Activated CD4-positive, alpha-beta T cell treated with anti-CD3 and anti-CD28 coated beads, Interleukin-2, amount 50 U/mL, for 24 hours (primary cell): ENCODE measurements around the gene CABLES2.
A peak's percentile ranks its signal among the peaks of the same experiment; 100 is the strongest.
"Not testable (repeated sequence)": the region's sequence is repeated elsewhere in the genome, so short reads cannot be mapped to it uniquely, and the experiment has no call there.

Experiments used
- DNase-seq, 2 donors: peaks; one replicate each; pipeline ENCODE4 v3.0.0-alpha.2; 2020; ENCODE audit warnings: low read depth in 1 of 2, low spot score in 1 of 2

Gene CABLES2

DNA sequence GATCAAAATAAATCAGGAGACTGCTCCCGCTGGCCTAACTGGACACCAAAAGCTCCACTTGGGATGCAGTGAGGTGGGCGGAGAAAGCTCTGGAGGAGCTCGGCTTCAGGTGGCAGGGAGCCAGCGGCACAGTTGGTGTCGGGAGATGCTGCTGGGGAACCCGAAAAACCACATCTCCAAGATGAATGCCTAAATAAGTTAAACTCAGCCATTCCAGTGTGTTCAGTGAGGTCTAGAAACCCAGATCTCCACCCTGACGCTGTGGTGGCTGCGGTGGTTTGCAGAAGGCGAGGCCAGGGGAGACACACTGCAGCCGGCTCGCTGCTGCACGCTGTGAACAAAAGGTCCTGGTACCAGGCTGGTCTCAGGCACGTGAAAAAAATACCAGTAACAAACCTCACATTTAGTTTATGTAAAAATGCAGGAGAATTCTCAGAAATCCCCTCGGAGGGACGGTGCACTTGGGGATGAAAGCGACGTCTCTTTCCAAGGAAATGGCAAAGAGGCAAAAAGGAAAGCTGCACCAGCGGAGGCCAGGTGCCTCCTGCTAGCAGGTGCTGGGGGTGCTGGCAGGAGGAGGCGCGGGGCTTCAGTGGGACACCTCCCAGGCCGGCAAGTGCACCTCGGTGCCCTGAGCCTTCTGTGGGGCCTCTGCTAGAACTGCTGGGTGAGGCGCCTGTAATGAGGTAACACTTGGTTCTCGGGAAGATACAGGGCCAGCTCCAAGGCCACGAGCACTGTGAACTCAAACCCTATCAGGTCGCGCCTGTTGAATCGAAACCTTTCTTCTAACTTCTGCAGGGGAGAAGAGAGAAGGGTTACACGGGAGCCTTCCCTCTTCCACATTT, 16.5 kb downstream of the CABLES2 start:
- DNase-seq: no peak

DNA sequence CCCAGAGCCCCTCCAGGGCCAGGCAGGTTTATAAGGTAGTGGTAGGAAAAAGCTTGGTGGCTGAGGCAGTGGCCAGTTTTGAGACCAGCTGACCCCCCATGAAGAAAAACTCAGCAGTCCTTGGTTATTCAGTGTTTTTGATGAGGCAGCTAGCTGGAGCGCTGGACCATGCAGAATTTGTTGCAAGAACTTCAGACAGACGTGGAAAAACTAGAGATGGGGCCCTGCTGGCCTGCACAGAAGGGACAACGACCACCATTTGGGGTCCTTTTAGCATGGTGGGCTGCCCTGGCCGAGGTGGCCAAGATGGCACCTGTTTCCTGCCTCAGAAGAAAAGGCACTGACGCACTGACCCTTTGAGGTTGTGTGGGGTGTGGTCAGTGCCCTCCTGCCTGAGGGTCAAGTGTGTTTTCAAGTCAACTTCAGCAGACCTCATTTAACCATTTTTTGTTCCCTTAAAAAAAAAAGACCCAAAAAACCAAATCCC, 17.4 kb downstream of the CABLES2 start:
- DNase-seq: no peak

DNA sequence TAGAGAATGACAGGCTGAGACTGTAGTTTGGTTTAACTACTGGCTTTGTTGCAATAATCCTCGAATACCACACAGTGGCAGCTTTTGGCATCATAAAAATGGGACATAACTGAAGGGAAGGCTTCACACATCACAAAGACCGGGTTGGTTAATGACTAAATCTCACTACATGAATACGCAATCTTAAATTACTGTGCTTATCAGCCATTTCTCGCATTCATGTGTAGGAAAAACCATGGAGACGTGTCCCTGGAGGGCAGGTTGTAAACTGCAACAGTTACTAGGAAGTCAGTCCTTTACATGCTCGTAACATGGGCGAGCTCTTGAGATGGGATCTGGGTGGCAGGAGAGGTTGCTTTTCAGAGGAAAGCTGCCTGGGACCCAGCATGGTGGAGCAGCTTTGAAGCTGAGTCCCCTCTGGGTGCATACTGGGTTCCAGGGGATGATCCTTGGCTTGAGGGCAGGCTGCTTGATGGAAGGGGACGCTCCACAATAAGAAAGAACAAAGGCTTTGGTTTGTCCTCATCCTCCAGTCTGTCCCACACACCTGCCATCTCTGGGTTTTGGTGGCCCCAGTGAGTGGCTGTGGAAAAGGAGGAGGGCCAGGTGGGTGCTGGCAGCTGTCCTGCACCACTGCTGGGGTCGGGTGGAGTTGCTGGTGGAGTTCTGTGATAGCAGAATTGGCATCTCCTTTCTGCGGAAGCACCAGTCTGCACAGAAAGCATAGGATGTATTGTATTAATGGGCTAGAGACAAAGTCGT, 18.1 kb downstream of the CABLES2 start:
- DNase-seq: no peak

GRCh38 chr20:62387933-62388635, 19.0 kb downstream of the CABLES2 start:
- DNase-seq: no peak

- no peak for DNase-seq
Measured at GRCh38 chr20:62387219-62387913, 19.7 kb downstream of the CABLES2 start.

DNA sequence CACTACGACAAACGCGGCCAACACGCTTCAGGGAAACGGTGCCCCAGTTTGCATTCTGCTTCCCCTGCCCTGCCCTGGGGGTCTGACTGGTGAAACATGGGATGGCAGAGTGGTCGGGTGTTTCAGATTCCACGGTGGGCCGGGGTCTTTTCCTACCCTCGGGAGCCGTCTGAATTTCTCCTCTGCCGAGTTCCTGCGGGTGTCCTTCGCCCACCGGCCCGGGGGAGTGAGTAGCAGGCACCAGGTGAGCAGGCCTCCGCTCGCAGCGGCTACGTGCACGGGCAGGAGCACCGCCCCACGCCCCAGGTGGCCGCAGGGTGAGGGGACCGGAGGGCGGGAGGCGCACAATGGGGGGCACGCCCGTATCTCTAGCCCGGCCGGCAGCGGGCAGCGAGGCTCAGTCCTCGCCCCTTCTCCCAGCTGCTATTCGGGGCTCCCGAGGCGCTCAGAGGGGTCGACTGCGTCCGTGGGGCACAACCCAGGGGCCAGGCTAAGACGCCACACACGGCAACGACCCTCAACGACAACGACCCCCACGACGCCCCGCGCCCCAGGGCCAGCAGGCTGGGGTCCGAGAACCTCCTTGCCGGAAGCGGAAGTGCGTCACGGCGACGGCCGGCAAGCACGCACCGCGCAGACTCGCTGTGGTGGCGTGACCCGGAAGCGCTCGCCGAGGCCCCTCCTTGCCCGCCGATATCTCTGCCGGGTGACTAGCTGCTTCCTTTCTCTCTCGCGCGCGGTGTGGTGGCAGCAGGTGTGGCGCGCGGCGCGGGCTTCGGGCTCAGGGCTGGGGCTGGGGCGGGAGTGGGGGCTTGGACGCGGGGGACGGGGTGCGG, 20.5 kb downstream of the CABLES2 start, which contains the start of gene RPS21:
Gene RPS21, plus strand, starts transcription at position 721 of the 836 bp plus-strand sequence. CDS start 236 bp downstream, outside the sequence.
- peak; percentile 88 to 91 for DNase-seq

DNA sequence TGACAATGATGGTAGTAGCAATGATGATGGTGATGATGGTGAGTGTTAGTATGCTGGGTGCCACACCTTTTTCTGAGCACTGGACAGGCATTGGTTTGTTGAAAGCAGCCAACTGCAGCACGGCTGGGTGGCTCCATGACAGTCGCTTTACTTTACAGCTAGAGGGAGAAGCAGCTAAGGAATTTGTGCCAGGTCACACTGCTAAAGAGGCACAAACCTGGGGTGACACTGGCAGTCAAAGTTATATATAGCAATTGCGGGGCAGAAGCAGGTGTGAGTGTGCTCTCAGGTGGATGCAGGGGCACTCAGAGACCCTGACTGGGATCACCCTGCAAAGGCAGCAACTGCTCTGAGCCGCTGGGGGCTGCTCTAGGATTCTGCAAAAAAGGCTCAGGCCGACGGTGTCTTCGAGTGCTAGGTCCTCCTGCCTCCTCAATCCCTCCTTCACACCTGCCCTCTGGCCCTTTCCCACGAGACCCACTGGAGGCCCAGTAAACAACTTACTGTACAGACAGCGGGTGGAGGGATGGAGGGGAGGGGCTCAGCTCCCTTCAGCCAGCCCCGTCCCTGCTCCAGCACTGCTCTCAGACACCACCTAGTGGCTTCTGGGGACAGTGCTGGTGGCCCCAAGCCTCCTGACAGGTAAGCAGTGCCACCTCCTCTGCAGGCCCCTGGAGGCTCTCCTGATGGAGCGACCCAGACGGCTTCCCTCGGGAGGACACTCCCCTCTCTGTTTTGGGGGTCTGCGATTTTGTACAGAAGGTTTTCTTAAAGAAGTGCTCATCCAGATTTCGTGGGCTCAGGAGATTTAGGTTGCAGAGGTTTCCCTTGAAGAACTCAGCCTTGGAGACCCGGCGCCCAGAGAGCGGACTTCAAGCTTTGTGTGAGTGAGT, 24.5 kb downstream of the CABLES2 start:
- DNase-seq: peak; percentile 52 to 71

DNA sequence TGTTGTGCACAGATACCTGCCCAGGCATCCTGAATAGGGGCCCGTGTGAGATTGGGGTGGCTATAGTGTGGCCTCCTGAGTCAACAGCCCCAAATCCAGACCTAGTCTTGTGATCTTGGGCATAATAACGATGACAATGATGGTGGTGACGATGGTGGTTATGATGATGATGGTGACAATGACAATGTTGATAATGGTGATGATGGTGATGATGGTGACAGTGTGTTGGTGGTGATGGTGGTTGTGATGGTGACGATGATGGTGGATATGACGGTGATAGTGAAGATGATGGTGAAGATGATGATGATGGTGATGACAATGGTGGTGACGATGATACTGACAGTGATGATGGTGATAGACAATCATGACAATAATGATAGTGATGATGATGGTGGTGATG, 25.2 kb downstream of the CABLES2 start:
- DNase-seq: no peak

DNA sequence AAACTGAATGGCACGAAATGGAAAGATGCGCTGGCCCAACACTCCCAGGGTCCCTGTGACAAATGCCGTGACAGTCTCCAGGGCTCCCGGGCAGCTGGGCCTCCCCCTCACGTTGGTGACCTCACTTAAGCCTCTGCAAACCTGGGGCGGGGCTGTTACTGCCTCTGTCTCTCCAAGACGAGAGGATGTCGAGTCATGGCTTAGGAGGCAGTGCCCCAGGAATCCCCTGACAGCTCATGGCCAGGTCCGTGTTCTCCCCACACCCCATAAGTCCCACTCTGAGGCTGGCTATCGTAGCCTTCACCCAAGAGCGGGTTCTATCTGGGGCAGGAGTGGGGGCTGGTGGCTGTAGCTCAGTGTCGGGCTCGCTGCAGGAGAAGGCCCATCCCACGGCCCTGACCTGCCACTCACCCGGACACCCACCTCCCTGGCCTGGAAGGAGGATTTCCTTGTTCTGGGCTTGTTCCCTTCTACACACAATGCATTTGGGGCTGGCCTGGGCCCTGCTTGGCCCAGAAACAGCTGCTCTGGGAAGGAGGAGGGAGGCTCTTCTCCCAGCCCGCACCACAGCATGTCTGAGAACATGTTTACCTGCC, 25.8 kb downstream of the CABLES2 start:
- DNase-seq: no peak

DNA sequence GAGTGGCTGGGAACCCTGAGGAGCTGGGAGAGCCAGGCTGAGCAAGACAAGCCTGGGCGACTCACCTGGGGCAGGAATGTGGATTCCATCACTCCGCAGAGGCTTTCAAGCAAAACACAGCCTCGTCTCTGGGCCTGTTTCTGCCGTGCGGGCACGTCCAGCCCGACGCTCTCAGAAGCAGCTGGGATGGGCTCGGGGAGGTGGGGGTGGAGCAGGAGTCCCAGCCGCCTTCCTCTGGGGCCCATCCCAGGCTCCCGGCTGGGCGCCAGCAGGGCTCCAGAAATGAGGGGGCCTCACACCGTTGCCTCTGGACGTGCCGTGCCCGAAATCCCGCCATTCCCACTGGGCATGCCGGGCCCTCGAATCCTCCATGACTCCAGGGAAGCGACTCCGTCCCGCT, 28.9 kb downstream of the CABLES2 start:
- no peak for DNase-seq

- DNase-seq: no peak
Measured at GRCh38 chr20:62377615-62378178, 29.4 kb downstream of the CABLES2 start.

GRCh38 chr20:62377064-62377461, 30.0 kb downstream of the CABLES2 start:
- DNase-seq: no peak

DNA sequence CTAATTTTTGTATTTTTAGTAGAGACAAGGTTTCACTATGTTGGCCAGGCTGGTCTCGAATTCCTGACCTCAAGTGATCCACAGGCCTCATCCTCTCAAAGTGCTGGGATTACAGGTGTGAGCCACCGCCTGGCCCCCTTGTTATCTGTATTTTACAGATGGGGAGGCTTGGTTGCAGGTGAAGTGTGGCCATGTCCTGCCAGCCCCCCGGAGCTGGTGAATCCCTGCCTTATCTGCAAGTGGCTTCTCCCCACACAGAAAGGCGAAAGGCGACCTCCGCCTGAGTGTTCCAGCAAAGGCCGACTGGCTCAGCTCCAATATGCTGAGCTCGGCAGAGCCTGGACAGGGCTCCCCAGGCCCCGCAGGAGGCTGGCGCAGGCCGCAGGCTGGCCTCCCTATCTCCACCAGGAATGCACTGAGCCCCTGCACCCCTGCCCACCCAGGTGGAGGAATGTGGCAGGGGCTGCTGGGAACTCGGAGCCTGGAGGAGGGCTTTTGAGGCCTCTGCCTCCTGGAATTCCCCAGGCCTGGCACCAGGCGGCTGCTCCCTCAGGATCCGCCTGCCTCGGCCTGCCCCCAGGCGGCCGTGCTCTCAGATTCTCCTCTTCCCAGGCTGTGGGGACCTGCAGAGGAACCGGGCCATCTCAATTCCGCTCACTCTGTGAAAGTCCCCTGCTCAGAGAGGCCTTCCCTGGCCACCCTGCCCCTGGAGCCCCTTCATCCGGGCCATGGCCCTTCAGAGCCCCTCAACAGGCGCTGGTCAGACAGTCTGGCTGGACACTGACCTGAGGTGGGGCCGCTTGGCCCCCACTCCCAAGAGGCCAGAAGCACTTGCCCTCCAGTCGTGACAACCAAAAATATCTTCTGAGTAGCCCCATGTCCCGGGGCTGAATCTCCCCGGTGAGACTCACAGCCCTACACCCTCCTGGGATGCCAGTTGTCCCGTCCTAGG, 30.7 kb downstream of the CABLES2 start:
- no peak for DNase-seq

DNA sequence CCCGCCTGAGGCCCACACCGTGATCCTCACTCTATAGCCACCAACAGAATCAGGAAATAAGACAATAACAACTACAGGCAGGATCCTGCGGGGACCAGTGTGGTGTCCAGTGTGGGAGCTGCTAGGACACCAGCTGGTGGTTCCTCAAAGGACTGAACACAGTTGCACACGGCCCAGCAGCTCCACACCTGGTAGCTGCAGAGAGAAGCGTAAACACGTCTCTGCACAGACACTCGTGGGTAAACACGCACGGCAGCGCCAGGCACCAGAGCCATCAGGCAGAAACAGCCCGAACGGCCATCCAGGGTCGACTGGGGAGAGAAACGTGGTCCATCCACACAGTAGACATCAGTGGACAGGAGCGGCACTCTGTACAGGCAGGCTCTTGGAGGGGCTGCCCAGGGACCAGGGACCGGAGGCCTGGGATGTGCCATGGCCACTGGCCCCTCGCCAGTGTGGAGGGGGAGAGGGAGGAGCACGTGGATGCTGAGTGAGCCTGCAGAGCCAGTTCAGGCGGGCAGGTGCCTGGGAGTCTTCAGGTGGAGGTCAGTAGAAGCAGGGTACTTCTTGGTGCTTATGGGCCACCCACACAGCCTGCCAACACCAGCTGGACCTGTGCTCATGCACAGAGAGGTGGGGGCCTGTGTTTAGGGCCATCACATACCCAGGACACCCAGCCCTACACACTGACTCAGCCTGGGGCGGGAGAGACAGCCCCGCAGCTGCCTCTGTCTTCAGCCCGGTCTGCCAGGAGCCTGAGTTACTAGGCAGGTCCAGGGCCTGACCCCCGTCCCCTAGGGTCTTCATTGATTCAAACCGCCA, 32.5 kb downstream of the CABLES2 start:
- DNase-seq: no peak

- DNase-seq: not testable (repeated sequence)
Measured at GRCh38 chr20:62373631-62374179, 33.4 kb downstream of the CABLES2 start.
